Adipocyte (in vitro differentiated cells): Measurements from ENCODE around the gene SLC35F3.

Experiments
- DNase-seq: peaks from one replicate; pipeline ENCODE4 v3.0.0-alpha.2; 2015; ENCODE audit warnings: low read depth
- H3K27me3 ChIP-seq: replicated peaks from 2 replicates; pipeline ENCODE4 v1.7.0; 2013; ENCODE audit warnings: mild to moderate bottlenecking, low read length, moderate library complexity; ENCODE audit not compliant: control insufficient read depth, insufficient read depth
- H3K36me3 ChIP-seq: 2 replicates; pipeline ENCODE4 v1.7.0; 2013; ENCODE audit warnings: low read length, mild to moderate bottlenecking, moderate library complexity; ENCODE audit not compliant: control insufficient read depth, insufficient read depth, severe bottlenecking
- H3K4me1 ChIP-seq: 2 replicates; pipeline ENCODE4 v1.7.0; 2013; ENCODE audit warnings: mild to moderate bottlenecking, low read length, moderate library complexity; ENCODE audit not compliant: control insufficient read depth, insufficient read depth
- H3K4me3 ChIP-seq: 2 replicates; pipeline ENCODE4 v1.7.0; 2013; ENCODE audit warnings: mild to moderate bottlenecking, low read length, moderate library complexity
- H3K9ac ChIP-seq: 2 replicates; pipeline ENCODE4 v1.7.0; 2013; ENCODE audit warnings: mild to moderate bottlenecking, low read length, moderate library complexity
- H3K9me3 ChIP-seq: 2 replicates; pipeline ENCODE4 v1.7.0; 2013; ENCODE audit warnings: mild to moderate bottlenecking, low read length, moderate library complexity; ENCODE audit not compliant: control insufficient read depth

SLC35F3 gene

DNA sequence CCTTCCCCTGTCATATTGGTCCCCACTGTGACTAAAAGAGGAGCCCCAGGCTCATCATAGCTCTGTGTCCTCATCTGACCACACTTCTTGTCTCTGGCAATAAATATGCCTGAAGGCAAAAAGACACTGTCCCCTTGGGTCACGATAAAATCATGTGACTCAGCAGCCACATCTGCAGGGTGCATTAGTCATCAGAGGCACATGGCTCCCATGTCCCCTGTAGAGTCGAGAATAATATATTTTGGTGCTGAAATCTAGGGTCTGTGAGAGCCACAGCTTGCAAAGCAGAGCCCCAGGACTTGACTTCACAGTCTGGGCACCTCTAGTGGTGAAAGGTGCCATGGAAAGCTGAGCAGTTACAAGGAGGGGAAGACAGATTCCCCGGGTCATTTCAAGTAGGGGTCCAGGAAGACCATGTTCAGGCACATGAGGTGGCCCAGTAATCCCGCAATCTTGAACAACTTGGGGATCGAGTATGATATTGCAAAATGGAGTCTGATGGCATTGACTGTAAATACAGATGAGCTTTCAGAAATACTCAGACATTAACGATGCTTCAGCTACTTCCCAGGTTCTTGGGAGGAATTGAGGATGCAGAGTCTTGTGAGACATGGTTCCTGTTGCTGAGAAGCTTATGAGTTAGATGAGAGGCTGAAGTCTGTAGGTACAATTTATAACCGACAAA lies 68.6 kb downstream of the SLC35F3 start:
- Histone ChIP-seq H3K9ac (no peak overlapping the region), H3K27me3 (no peaks in the 10 kb centered on the region), H3K4me3 (no peak overlapping the region), H3K36me3 (no peaks in the 10 kb centered on the region), H3K9me3 (no peaks in the 10 kb centered on the region), H3K4me1 (no peaks in the 10 kb centered on the region)
- no peak for DNase-seq

DNA sequence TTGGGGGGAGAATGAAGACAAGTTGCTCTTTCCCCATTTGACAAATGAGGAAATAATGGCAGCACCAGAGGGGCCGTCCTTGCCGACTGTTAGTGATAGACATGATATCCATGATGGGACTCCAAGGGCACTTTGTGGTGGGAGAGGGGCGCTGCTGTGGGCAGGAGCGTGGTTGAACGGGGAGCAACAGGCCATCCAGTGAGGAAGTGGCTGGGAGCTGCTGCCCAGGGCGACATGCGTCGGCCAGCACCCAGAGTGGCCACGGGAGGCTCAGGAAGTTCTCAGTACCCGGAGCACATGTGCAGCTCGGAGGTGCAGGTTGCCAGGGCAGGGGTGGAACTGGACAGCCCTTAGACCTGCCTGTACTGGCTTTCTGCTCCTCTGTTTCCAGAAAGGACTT lies 71.0 kb downstream of the SLC35F3 start:
- Histone ChIP-seq H3K4me3 (no peak overlapping the region), H3K27me3 (no peaks in the 10 kb centered on the region), H3K36me3 (no peaks in the 10 kb centered on the region), H3K9ac (no peak overlapping the region), H3K9me3 (no peaks in the 10 kb centered on the region), H3K4me1 (no peaks in the 10 kb centered on the region)
- no peak for DNase-seq

DNA sequence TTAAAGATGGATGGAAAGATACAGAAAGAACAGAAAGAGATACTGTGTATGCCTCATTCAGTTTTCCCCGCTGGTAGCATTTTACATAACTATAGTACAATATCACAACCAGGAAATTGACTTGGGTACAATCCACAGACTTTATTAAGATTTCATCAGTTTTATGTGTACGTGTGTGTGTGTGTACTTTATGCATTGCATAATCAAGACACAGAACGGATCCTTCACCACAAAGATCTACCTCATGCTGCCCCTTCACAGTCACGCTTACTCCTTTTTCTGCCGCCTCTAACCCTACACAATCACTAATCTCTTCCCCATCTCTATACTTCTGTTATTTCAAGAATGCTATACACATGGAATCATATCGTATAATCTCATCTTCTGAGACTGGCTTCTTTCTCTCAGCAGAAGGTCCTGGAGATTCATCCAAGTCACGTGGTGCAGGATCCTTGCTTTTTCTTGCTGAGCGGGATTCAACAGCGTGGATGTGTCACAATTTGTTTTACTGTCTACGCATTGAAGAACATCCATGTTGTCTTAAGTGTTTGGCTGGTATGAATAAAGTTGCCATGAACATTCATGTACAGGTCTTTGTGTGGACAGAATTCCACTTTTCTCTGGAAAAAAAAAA lies 76.7 kb downstream of the SLC35F3 start:
- Histone ChIP-seq H3K27me3 (no peaks in the 10 kb centered on the region), H3K9me3 (no peaks in the 10 kb centered on the region), H3K36me3 (no peaks in the 10 kb centered on the region), H3K4me1 (no peaks in the 10 kb centered on the region), H3K4me3 (no peak overlapping the region), H3K9ac (no peak overlapping the region)
- no peak for DNase-seq

DNA sequence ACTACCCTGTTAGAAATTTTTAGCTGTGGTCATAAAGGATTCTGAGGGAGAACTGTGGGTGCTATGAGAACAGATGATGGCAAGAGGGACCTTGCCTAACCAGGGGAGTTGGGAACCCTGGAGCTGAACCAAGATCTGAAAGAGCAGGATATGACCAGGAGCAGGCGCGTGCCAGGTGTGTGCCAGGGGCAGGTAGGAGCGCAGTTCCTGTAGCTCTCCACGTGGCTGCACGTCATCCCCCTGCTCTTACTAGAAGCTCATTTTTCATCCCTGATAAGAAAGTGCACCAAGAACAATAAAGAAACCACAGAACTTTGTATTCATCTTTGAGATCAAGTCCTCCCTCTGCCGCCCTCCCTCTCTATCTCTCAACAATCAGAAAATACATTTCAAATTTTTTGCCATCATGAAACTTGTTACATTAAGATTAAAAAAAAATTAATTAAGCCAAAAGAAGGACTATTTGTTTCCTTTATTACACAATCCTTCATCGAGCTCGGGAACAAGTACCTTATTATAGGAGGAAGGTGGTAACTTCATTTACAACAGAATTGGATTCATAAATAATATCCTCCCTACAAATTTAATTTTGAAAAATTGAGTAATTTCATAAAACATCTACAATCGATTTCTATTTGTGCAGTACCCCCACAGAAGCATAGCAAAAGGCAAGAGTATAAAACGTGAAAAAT lies 78.5 kb downstream of the SLC35F3 start:
- H3K4me3 ChIP-seq, result no peak overlapping the region

DNA sequence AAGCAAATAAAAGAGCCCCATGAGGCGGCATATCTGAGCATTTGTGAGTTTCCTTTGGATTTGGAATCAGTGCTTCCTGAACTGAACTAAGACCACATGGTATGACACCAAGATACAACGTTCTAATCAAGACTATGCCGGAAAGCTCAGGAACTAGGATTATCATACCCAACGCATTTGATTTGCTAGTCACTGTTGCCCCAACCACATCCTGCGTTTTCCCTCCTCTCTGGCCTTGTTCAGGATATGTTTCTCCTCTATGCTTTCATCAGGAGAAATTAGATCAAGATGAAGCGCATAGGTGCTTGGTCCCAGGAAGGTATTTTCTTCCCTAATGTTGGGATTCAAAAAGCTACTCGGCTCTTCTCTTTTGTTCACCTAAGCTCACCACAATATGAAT lies 79.3 kb downstream of the SLC35F3 start:
- Histone ChIP-seq H3K27me3 (no peaks in the 10 kb centered on the region), H3K36me3 (no peaks in the 10 kb centered on the region), H3K9ac (no peak overlapping the region), H3K4me1 (no peaks in the 10 kb centered on the region), H3K4me3 (no peak overlapping the region), H3K9me3 (no peaks in the 10 kb centered on the region)
- DNase-seq, result no peak

More for the DNA sequence above, 78.5 kb downstream of the SLC35F3 start:
- no peak for DNase-seq
- Histone ChIP-seq H3K36me3 (no peaks in the 10 kb centered on the region), H3K9ac (no peak overlapping the region), H3K4me1 (no peaks in the 10 kb centered on the region), H3K9me3 (no peaks in the 10 kb centered on the region), H3K27me3 (no peaks in the 10 kb centered on the region)

DNA sequence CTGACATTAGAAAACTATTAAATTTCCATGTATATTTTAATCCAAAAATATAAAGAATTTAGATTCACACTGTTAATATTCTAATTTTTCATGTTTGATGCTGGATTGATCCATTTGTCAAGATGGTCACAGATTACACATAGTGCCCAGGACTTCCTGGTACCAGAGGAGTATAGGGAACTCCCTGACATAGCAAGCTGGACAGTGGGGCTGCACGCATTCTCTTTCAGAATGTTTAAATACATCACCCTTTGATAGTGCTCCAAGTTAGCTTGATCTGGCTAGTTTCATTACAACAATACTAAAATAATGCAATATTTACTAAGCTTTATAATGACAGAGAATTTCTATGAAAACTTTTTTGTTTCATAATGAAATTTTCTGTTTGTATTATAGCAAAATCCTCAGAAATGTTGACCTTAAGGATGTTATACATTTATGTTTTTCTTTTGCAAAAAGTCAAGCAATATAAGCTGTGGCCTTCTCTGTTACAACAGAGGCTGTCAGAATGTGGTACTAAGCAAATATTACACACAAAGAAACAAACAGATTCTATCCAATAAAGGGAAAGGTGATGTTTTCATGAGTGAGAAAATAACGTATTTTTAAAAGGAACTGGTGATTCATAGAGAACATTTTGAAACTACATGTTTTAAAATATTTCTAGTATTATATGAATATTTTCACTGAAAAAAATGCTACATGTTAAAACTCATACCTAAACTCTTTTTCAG lies 84.7 kb downstream of the SLC35F3 start:
- H3K36me3 ChIP-seq, result no peaks in the 10 kb centered on the region
- H3K9ac ChIP-seq, result no peak overlapping the region
- no peak overlapping the region for H3K4me3 ChIP-seq
- H3K4me1 ChIP-seq, result no peaks in the 10 kb centered on the region
- no peaks in the 10 kb centered on the region for H3K27me3 ChIP-seq
- H3K9me3 ChIP-seq, result no peaks in the 10 kb centered on the region
- no peak for DNase-seq

DNA sequence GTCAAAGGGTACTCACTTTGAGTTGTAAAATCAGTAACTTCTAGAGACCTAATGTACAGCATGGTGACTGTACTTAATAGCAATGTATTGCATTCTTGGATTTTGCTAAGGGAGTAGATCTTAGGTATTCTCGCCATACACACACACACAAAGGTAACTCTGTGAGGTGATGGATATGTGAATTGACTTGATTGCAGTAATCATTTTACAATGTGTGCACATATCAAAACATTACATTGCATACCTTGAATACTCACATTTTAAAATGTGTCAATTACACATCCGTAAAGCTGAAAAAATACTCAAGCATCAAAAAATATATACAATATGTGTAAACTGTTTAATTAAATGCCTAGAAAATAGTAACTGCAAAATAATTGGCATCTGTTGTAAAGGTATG lies 86.0 kb downstream of the SLC35F3 start:
- H3K27me3 ChIP-seq, result no peaks in the 10 kb centered on the region
- no peak overlapping the region for H3K9ac ChIP-seq
- no peaks in the 10 kb centered on the region for H3K4me1 ChIP-seq
- H3K36me3 ChIP-seq, result no peaks in the 10 kb centered on the region
- DNase-seq, result no peak
- no peaks in the 10 kb centered on the region for H3K9me3 ChIP-seq
- no peak overlapping the region for H3K4me3 ChIP-seq

DNA sequence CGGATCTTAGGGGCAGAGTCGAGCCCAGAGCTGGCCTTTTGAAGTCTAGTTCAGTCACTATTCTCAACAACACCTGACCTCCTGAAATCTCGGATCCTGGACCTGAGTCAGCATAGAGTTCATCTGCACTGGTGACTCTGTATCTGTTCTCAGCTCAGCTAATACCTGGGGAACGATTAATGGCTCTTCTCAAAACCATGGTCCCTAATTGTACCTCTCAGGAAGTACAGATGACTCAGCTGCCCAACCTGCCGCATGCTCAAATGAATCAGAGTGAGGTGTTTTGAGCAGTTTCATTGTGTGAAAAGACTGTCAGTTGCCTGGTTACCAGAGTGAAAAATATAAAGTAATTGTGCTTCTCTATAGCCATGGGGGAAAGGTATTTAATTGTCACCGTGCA lies 89.2 kb downstream of the SLC35F3 start:
- no peak overlapping the region for H3K4me3 ChIP-seq
- H3K4me1 ChIP-seq, result no peaks in the 10 kb centered on the region
- no peak overlapping the region for H3K9ac ChIP-seq
- H3K9me3 ChIP-seq, result no peaks in the 10 kb centered on the region
- no peaks in the 10 kb centered on the region for H3K27me3 ChIP-seq
- DNase-seq, result no peak
- no peaks in the 10 kb centered on the region for H3K36me3 ChIP-seq

DNA sequence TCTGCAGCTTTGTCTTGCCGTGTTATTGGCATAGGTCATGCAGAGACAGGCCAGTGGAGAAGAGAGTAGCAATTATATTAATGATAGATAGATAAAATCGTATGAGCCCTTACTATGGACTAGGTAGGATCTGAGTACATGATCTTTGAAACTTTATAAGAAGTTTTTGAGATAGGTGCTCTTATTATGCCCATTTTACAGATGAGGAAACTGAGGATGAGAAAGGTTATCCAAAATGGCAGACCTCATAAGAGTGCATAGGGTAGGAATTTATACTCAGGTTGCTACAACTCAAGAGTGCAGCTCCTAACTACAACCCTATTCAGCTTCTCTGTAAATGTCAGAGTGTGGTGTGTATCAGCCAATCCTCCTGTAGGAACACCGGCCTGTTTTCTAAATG lies 89.6 kb downstream of the SLC35F3 start:
- no peak overlapping the region for H3K9ac ChIP-seq
- no peaks in the 10 kb centered on the region for H3K4me1 ChIP-seq
- no peak overlapping the region for H3K4me3 ChIP-seq
- no peaks in the 10 kb centered on the region for H3K9me3 ChIP-seq
- no peaks in the 10 kb centered on the region for H3K36me3 ChIP-seq
- DNase-seq, result no peak
- no peaks in the 10 kb centered on the region for H3K27me3 ChIP-seq

DNA sequence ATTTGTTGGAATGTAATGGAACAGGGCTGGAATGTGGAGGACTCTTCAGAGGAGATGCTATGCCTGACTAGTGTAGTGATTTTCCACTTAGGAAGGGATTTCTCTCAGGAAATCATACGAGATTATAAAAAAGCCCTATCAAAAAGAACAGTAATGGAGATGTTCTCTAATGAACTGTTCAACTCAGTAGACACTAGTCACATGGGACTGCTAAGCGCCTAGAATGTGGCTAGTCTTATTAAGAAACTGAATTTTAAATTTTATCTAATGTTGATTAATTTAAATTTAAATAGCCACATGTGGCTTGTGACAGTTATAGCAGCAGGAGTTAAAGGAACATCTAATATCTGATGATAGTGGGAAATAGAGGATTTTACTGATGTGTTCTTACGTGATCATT lies 94.0 kb downstream of the SLC35F3 start:
- H3K27me3 ChIP-seq, result no peaks in the 10 kb centered on the region
- no peak overlapping the region for H3K4me3 ChIP-seq
- no peaks in the 10 kb centered on the region for H3K9me3 ChIP-seq
- H3K4me1 ChIP-seq, result no peaks in the 10 kb centered on the region
- H3K36me3 ChIP-seq, result no peaks in the 10 kb centered on the region
- H3K9ac ChIP-seq, result no peak overlapping the region
- no peak for DNase-seq

DNA sequence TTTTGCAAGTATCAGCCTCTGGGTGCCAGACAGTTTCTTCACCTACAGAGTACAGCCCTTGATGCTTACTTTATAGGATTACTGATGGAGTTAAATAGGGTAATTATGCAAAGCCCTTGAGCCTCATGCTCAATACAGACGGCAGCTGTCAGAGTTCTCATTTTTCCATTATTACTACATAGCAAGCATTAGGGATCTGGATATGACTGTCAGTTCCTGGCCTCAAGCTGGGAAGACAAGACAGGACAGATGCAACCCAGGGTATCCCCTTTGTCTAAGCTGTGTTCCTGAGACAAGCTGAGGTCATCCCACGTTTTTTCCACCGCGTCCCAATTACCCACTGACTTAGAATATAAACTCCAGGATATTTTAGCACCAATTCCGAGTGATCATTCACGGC lies 94.4 kb downstream of the SLC35F3 start:
- DNase-seq, result no peak
- H3K9ac ChIP-seq, result no peak overlapping the region
- H3K9me3 ChIP-seq, result no peaks in the 10 kb centered on the region
- H3K4me3 ChIP-seq, result no peak overlapping the region
- no peaks in the 10 kb centered on the region for H3K36me3 ChIP-seq
- H3K27me3 ChIP-seq, result no peaks in the 10 kb centered on the region
- H3K4me1 ChIP-seq, result no peaks in the 10 kb centered on the region
